HCT116 (cell line): ENCODE data around the gene FOXJ2.

Experiments
- ELF1 ChIP-seq: IDR thresholded peaks from 2 replicates; pipeline ENCODE4 v1.6.1; 2012; ENCODE audit warnings: low read depth, borderline replicate concordance
- POLR2A ChIP-seq: IDR thresholded peaks from 2 replicates; pipeline ENCODE4 v1.7.0; 2011; ENCODE audit warnings: borderline replicate concordance; ENCODE audit not compliant: insufficient read depth, insufficient read length; ENCODE audit errors: extremely low read depth
- POLR2AphosphoS5 ChIP-seq: IDR thresholded peaks from 2 replicates; pipeline ENCODE4 v1.6.1; 2011; ENCODE audit warnings: mild to moderate bottlenecking, low read depth, low read length, moderate library complexity
- RAD21 ChIP-seq: IDR thresholded peaks from 2 replicates; pipeline ENCODE4 v1.6.1; 2012; ENCODE audit warnings: low read depth, mild to moderate bottlenecking
- REST ChIP-seq: IDR thresholded peaks from 2 replicates; pipeline ENCODE4 v1.6.1; 2012; ENCODE audit warnings: low read depth
- TF ChIP-seq, protein P1 (sequence below): IDR thresholded peaks from 2 replicates; pipeline ENCODE4 v1.6.1; 2012

GRCh38 chr12:8078916-8079315, 46.4 kb downstream of the FOXJ2 start:
- no peak for TF ChIP-seq POLR2AphosphoS5
- TF ChIP-seq ELF1: no peak
- TF ChIP-seq, protein P1, sequence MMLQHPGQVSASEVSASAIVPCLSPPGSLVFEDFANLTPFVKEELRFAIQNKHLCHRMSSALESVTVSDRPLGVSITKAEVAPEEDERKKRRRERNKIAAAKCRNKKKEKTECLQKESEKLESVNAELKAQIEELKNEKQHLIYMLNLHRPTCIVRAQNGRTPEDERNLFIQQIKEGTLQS: no peak
- no peak for TF ChIP-seq POLR2A
- no peak for TF ChIP-seq REST
- no peak for TF ChIP-seq RAD21
